Measurements from ENCODE around the gene GP9.
"Not testable (repeated sequence)": the region's sequence is repeated elsewhere in the genome, so short reads cannot be mapped to it uniquely, and the experiment has no call there.

Gene GP9

DNA sequence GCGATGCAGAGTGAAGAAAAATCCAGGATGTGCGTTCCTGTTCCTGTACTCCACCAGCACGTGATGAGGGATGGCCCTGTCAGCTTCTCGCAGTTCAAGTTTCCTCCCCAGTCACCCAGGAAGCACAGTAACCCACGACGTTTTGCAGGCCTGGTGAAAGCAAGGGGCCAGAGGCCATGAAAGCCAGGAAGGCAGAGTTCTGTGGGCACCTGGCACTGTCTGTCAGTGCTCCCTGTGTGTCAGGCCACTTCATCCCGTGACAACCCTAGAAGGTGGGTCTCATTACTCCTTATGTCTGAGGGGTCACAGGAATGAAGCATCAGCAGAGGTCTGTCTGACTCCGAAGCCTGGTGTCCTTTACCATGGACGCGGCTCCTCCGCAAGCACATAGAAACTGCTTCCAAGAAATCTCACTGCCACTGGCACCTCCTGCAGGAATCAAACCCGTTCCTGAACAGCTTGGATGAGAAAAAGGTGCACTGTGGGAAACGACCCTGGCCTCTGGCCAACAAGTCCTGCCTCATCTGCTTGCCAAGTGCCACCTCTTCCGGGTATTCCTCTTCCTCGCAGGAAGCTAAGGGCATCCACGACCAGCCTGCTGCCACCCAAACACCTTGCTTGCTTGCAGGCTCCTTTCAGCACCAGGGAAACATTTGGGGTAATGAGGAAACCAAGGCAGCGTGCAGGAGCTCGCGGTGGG lies 46.4 kb downstream of the GP9 start:
- H3K4me1 ChIP-seq (ENCODE audit: insufficient read depth, low read length) = no peaks in the 10 kb centered on the region

DNA sequence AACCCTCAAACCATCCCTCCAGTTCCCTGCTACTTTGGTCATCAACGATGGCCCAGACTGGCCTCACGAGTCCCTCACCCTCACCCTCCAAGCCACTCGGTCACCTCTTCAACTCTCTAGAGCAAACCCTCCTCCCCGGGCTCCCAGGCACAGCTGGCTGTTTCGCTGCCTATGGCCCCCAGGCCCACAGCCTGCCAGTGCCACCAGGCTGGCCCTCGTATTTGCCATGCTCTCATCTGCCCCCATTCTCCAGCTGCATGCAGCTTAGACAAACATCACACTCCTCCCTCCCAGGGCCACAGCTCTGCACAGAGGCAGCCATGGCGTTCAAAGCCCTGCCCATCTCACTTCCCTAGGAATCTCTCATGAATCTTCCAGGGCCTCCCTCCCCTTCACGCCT lies 47.2 kb downstream of the GP9 start:
- Histone ChIP-seq H3K27me3 (ENCODE audit: control insufficient read depth in 1 of 2, insufficient read depth in 2 of 2, low read length in 2 of 2) (no peaks in the 10 kb centered on the region), H3K4me1 (ENCODE audit: insufficient read depth, low read length) (no peaks in the 10 kb centered on the region), H3K27ac (ENCODE audit: low read depth, low read length) (no peak overlapping the region), H3K36me3 (ENCODE audit: insufficient read depth, low read length) (peaks cover 5% of the 10 kb centered on the region), H3K9me3 (ENCODE audit: low read length) (no peaks in the 10 kb centered on the region), H3K4me3 (ENCODE audit: low read depth in 1 of 2, low read length in 2 of 2) (no peak overlapping the region), H3K9ac (ENCODE audit: low read length) (no peak overlapping the region)

More for the DNA sequence above, 46.4 kb downstream of the GP9 start:
- Histone ChIP-seq H3K27me3 (ENCODE audit: control insufficient read depth in 1 of 2, insufficient read depth in 2 of 2, low read length in 2 of 2) (no peaks in the 10 kb centered on the region), H3K9ac (ENCODE audit: low read length) (no peak overlapping the region), H3K9me3 (ENCODE audit: low read length) (no peaks in the 10 kb centered on the region), H3K27ac (ENCODE audit: low read depth, low read length) (no peak overlapping the region), H3K36me3 (ENCODE audit: insufficient read depth, low read length) (peaks cover 5% of the 10 kb centered on the region), H3K4me3 (ENCODE audit: low read depth in 1 of 2, low read length in 2 of 2) (no peak overlapping the region)

DNA sequence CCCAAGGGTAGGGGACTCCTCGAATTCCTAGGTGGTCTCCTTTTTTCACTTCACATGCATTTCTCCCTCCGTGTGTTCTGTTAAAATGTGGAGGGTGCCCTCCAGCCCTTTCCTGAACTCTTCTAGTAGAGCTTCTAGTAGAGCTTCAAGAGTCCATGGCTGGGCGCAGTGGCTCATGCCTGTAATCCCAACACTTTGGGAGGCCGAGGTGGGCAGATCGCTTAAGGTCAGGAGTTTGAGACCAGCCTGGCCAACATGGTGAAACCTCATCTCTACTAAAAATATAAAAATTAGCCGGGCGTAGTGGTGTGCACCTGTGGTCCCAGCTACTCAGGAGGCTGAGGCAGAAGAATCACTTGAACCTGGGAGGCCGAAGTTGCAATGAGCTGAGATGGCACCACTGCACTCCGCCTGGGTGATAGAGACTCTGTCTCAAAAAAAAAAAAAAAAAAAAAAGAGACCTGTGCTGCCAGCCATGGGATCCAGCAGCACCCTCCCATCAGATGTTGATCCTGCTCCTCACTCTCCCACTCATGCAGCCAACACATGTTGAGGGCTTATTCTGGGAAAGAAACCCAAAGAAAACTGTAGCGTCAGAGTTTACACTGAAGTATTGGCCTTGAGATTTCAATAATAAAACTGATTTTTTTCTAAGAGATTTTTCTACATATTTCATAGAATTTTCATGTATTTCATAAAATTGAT lies 50.6 kb downstream of the GP9 start:
- H3K9ac ChIP-seq (ENCODE audit: low read length); H3K36me3 ChIP-seq (ENCODE audit: insufficient read depth, low read length); H3K9me3 ChIP-seq (ENCODE audit: low read length); H3K4me3 ChIP-seq (ENCODE audit: low read depth in 1 of 2, low read length in 2 of 2); H3K27me3 ChIP-seq (ENCODE audit: control insufficient read depth in 1 of 2, insufficient read depth in 2 of 2, low read length in 2 of 2); H3K4me1 ChIP-seq (ENCODE audit: insufficient read depth, low read length); H3K27ac ChIP-seq (ENCODE audit: low read depth, low read length): not testable (repeated sequence)

Measured in muscle layer of colon (tissue), 2 donors.